HG03354 (cell line): ENCODE results near the gene ERG.

Experiments
- ATAC-seq: cut with Tn5 transposase; IDR thresholded peaks from one replicate; pipeline ENCODE4 v1.9.1; 2021; ENCODE audit warnings: mild to moderate bottlenecking; ENCODE audit not compliant: unreplicated experiment, poor library complexity, severe bottlenecking

Gene ERG

DNA sequence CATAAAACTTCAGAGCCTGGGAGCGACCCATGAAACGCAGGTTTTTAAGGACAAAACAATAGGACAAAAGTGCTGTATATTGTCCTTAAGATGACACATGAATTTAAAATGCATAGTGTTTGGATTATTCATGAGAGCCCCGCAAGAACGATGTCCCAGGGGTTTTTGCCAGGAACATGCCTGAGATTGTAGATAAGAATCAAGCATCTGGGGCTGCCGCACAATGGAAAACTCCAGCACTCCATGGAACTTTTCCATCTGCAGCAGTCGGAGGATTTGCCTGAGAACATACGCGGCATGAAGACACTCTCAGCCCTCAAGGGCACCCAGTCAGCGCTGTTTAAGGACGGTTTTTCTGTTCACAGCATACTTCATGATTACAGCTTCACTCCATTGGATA, 5.3 kb upstream of the ERG start:
- ATAC-seq = no peak

DNA sequence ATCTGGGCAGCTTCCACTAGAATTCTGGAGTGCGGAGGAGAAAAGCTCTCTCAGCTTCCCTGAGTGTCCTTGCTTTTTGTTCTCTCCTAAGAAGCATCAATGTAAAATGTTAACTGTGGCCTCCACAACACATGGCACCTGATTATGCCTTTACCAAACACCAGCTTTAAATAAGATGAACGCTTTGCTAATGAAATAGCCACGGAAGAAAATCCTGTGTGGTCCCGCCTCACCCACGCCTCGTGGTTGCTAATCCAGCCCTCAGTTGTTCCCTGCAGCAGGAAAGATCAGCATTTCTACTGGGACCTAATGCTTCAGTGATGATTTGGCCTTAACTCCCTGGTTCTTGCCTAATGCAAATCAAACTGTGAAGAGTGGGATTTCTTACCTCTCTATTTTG, 1.8 kb upstream of the ERG start:
- no peak for ATAC-seq

DNA sequence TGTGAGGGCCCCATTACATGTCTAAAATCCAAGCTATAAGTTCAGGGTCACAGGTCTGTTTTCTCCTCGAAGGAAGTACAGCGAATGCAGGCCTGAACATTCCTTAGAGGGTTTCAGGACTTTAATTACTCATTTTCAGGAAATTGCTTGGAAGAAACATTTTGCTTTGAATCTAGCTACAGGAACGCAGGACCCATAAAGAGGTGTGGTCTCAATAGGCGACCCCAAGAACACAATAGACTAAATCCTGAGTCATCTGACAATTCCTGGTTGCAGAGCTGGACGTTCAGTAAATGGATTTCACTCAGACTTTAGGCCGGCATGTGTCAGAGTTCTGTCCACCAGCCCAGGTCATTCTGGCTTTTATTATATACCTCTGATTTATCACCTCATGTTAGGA, 1.0 kb upstream of the ERG start:
- ATAC-seq = no peak

DNA sequence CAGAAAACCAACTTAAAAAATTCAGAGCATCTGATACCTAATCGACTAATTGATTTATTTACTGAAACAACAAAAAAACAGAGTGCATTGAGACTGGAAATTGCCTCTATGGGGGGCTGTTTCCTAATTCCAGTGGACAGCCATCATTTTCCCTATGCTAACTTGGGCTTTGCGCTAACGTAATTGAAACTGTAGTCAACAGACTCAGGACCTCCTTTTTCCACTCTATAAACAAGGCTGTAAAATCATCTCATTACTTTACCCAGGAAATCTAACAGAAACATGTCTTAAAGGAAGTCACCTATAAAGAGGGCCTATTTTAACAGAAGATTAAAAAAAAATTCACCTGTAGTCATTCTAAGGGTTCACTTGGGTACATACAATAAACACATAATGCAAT, 2.1 kb downstream of the ERG start:
- ATAC-seq = no peak

DNA sequence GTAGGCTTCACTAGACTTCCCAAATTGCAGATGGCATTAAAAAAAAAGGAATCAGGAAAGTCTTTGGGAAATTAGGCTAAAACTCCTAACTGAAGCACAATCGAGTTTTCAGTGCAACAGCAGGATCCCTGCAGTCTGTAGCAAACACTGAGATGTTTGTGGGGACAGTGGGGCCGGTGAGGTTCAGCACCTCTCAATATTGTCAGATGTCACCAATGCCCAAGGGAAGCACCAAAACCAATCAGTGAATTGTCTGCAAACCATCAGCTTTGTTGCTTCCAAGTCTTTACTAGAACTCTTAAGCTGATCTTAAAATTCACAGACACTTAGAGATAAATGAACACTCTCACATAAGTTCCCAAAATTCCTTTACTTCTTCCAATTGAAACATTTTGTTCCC, 2.6 kb downstream of the ERG start:
- ATAC-seq = no peak

DNA sequence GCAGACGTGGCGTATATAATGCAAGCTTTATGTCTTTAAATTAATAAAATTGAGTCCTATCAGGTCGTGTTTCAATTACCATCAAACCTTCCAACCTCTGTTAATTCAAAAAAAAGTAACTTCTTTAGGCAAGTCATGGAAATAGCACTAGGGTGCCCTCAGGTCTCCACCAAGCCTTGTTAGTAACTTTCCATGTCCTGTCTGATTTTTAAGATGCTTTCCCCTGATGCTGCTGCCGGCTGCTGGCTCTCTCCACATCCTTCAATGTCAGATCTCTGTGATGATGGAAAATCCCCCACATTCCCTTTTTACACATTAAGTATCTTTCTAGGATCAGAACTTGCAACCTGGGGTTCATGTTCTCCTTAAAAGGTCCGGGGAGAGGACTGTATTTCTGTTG, 3.0 kb downstream of the ERG start:
- ATAC-seq = no peak

DNA sequence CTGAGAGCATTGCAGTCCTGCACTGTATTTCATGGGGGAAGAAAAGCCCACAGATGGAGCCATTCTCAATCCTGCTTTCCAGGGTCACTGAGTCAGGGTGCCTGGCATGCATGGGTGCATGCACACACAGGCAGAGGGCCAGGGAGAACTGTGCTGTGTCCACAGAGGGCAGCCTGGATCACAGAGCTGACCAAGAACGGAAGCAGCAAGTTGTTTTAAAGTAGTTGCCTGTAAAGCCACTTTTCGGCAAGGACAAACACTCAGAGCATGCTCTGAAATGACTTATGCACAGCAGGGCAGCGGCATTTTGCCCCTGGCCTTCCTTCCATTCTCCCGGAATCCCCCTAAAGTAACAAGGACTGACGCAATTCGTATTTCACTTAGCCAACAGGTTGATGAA, 3.6 kb downstream of the ERG start:
- no peak for ATAC-seq

DNA sequence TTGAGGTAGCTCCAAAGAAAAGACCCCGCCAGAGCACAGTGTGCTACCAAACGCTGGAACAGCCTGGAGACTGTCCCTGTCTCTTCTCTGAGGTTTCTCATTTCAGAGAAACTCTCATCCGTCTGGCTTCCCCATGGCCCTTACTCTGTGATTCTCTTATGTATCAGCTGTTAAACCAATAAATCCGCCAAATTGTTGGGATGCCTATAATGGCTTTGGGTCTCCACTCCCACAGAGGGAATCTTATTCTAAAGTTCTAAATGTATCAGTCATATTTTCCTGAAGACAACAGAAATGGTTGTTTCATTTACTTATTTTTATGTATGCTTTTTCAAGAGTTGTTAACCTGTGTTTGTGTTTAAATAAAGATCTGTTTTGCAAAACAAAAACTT, 4.0 kb downstream of the ERG start:
- ATAC-seq = no peak

DNA sequence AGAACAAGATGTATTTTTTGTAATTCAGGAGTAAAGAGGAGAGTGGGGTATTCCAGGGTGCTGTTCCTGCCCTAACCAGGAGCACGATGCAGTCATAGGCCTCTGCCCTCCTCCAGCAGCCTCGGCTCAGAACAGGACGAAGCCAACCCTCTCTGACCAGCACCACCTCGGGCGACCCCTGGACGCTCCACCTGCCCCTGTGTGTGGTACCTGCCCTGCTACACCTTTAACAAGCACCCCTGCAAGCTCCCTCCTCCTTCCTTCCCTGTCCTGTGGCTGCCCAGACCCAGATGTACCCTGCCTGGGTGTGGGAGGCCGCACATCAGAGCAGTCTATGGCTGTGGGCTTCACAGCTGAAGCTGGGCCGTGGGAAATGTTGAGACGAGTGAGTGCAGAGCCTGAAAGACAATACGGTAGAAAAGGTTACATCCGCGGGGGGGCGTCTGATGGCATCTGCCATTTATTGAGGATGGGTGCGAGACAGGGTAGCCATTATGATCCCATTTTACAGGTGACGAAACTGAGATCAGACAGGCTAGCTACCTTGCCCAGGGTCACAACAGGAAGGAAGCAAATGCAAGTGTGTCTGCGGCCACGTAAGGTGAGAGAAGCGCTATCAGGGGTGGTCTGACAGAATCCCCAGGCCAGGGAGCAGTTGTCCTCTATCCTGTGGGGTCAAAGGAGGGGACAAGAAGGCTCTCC, 4.6 kb downstream of the ERG start:
- no peak for ATAC-seq

DNA sequence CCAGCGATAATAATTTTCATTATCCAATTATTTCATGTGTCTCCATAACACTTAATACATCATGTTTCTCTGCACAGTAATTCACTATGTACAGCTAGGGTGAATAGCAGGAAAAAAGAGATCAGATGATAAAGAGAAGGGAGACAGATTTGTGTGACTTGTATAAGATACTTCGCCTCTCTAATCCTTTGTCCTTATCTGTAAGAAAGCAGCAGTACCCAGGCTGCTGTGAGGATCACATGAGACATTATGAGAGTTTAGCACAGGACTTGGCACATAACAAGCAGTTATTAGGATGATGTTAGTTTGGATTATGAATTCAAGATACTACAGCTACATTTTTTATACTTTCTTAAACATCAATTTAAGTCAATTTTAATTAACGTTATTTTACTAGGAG, 6.3 kb downstream of the ERG start:
- no peak for ATAC-seq

DNA sequence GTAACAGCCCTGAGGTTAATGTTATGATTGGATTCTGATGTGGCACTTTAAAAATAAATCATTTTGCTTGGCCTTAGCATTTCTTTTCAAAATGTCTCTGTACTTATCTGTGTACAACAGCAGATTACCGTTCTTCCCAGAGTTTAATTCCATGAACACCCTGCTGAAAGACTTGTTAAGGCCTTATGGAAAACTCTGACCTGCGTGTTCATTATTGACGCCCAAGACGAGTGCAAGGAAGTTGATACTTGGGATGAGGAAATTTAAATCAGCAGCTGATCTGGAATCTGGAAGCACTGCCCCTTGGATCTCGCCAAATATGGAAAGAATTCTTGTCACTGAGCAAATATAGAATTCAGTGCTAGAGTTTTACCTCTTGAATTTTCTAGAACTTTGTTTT, 6.7 kb downstream of the ERG start:
- ATAC-seq = no peak

DNA sequence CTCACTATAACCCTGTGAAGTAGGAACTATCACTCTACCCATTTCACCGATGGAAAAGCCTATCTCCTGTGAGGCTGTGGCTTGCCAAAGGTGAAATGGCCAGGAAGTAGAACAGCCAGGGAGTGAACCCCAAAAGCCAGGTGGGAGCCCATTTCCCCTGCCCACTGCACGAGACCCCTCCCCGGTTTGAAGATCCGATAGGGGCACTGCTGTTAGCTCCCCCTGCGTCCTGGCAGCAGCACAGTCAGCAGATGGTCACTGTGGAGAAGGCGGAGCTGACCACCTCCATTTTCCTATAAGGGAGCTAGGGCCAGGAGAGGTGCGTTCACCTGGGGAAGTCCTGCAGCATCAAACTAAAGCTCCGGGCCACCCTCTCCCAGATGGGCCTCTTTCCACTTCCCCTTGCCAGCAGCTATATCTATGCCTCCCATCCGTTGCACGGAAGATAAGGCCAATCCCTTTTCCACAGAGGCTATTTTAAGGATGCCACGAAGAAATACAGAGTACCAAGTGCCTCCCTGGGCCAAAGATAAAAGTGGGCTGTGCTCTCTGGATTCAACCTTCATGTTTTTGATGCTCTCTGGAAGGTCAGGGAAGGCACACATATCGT, 7.8 kb downstream of the ERG start:
- ATAC-seq = no peak

DNA sequence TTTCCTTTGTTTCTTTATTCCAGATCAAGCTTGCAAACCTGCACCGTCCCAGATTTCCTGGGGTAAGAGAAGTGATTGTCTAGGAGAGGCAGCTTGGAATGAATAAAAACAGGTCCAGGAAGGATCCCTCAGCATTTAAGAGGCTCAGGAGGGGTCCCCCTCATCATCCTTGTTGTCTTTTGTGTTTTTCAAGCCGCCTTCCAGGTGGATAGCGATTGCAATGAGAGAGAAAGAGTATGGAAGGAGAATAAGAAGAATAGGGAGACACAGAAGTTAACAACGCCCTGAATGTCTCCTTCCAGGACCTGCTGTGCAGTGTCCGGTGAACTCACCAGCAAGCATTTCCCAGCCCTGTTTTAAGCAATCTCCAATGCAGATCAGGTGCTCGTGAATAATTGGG, 8.5 kb downstream of the ERG start:
- no peak for ATAC-seq

DNA sequence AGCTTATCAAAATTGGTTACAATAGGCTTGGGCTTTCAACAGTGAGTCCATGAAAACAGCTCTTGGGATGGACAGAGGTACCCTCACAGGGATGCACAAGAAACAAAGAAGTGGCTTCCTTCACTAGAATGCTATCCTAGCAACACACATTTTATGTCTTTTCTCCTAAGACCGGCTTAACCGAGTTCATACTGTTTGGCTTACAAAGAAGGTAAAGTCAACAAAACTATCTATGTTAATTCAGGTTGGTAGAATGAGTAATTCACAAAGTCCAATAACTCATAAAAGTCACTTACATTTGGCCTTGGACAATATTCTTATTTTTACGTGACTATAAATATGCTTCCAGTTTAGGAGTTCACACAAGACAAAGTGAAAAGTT, 9.0 kb downstream of the ERG start:
- ATAC-seq = no peak

DNA sequence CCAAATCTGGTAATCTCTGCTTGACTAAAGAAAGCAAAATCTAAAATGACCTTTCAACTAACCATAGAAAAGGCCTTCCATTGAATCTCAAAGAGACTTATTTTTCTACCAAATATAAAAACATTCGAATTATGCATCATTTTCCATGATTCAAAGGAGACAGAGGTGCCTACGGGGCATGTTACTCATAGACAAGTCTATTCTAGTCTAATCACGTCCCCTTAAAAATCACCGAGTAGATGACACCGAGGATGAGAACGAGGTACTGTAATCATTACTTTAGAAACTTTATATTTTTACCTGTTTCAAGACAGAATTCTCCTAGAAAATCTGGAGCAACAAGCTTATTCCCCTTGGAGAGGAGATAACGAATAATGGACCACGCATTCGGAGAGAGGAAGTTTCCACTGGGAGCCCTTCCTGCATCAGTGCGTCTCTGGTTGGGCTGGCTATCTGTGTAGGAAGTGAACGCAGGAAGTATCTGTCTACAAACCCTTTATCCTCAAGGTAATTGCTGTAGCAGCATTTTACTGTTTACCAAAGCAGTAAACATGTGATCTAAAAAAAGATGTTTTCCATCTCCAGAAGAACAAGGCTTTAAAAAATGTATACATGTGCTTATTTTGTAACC, 9.5 kb downstream of the ERG start:
- no peak for ATAC-seq

DNA sequence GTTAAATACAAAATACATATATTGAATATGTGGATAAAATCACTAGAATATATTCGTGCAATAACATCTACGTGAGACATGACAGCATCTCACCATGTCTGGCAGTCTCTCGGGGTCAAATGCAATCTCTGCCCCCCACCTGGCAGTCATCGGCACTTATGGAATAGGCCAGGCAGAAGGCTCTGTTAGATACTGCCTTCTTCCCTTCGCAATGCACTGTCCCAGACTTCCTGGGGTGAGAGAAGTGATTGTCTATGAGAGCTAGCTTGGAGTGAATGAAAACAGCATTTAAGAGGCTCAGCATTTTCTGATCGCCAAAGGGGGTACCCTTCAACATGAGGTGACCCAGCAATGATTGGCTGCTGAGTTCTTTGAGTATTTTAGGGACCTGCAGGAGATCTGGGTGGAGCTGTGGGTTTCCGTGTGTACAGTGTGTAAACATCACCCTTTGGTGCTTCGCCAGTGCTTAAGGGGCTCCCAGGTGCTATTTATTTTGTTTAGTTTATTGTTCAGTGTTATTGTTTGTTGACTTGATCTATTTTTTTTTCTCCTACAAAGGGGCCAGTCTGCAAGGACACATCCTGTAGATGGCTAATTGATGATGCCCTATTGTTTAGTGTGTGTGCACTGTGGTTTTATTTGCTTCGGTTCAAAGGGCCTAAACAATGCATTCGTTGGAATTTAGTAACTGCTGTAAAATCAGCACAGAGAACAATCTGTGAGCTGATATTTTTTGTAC, 10.2 kb downstream of the ERG start:
- ATAC-seq = no peak

DNA sequence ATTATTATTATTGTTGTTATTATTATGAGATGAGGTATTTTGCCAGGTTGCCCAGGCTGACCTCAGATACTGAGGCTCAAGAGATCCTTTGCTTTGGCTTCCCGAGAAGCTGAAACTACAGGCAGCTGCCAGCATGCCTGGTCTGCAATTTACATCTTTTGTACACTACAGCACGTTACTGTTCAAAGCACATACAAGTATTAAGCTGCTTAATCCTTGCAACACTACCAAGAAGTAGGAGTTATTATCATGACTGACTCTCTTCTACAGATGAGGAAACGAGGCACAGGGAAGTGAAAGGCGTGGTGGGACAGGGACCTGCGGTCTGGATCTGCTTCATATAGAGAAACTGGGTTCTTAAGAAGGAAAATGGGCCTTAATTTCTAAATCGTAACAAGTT, 11.6 kb downstream of the ERG start:
- ATAC-seq = no peak

DNA sequence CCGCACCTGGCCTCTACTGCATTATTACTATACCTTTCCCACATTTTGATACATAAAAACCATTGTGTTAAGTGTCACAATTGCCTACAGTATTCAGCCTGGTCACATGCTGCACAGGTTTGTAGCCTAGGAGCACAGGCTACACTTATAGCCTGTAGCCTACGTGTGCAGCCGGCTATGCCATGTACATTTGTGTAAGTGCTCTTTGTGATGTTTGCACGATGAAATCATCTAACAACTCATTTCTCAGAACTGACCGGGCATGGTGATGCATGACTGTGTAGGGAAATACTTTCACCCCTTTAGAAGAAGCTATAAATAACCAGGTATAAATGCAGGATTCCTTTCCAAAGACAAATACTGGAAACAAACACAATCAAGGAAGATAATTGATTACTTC, 12.1 kb downstream of the ERG start:
- no peak for ATAC-seq

DNA sequence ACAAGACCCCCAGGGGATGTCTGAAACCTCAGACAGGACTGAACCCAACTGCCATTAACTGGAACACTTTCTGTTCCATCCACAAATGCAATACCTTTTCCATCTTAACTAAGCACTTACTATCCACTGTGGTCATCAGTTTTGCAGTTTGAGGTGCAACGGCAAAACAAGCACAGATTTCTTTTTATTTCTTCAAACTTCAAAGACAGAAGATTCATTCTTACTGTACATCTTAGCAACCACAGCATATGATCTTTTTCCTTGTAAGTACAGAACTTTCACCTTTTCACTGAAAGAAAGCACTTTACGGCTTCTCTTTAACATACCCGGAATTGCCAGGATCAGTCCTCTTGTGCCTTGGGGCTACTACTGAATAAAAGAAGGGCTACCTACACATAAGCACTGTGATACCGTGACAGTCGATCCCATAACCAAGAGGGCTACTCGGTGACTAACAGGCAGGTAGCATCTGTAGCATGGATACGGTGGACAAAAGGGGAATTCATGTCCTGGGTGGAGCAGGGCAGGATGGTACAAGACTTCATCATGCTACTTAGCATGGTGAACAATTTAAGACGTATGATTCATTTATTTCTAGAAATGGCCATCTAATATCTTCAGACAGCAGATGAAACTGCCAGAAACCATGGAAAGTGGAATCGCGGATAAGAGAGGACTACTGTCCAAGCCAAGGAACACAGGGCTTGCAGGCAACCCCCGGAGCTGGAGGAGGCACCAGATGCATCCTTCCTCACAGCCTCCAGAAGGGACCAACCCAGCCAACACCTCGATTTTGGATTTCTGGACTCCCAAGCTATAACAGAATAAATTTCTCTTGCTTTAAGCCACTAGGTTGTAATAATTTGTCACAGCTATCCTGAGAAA, 18.4 kb downstream of the ERG start:
- ATAC-seq = no peak

DNA sequence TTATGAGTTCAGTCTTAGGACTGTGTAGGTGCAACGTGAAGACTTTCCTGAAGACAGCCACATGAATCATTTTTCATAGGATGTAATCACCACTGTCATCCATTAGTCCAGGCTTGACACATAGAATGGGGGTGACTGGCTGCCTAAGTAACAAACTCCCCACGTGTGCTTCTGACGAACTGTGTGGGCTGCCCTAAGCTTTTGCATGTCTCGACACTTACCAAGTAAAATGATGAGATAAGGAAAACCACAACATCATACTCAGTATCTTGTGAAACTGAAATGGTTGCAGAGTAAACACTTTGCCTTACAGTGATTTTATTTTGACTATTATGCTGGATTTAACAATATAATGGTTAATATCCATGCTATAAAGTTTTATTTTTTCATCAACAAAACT, 19.5 kb downstream of the ERG start:
- no peak for ATAC-seq
